ENCODE measurements around the gene ASTN2. TPM values are rescaled to one million over a fixed set of nuclear protein-coding genes. Genes with fewer than 3 reads are reported as not detected.

ASTN2 gene
- total RNA-seq, 2 donors from 2014 or later: 16.8 to 31.3 TPM

DNA sequence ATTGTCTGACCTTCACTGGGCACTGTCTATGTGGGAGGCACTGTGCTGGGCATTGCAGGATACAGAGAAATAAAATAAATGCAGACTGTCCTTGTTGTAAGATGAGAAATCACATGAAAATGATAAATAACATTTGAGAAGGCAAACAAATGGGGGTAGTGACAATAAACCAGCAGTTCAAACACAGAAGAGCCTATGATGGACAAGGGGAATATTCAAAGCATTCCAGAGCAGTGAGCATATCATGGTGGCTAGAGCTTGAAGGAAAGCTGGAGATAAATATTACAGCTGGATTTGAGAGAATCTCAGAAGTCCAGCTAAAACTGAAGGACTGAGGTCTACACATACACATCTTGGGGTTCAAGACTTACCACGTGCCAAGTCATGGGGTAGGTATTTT lies 209.9 kb downstream of the ASTN2 start:
- intact Hi-C loops (cut with DNase I): no loop called here
- ATAC-seq: no peak

DNA sequence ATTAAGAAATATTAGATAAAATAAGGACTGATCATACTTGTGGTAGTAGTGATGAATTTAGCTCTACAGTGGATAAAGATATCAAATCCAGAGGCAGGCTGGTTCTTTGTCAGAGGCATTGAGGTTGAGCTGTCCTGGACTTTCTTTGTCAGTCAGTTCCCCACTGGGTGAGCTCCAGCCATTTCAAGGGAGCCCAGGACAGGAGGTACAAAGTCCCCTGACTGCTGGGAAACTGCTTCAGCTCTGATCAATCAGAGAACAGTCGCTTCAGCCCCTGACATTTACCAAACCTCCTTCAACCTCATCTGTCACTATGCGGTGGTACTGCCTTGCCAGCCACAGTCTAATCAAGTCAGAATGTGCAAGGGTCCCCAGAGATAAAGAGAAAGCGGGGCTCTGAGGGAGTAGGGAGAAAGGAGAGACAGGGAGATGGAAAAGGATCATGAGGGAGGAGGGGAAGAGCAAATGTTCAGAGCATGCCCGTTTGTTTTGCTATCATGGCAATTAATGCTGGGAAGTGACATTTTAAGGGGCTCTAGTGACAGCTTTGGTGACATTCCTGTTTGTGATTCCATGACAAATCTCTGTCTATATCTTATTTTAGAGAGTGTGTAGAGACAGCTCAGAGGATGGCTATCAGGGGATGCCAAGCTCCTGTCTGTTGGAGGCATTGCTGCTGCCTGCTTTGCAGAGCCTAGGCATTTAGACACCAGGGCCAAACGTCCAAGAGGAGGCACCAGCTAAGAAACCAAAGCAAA lies 223.2 kb downstream of the ASTN2 start:
- DNase-seq: no peak
- intact Hi-C loops (cut with DNase I): no loop called here
- ATAC-seq: no peak

More for the DNA sequence above, 209.9 kb downstream of the ASTN2 start:
- no peak for DNase-seq

DNA sequence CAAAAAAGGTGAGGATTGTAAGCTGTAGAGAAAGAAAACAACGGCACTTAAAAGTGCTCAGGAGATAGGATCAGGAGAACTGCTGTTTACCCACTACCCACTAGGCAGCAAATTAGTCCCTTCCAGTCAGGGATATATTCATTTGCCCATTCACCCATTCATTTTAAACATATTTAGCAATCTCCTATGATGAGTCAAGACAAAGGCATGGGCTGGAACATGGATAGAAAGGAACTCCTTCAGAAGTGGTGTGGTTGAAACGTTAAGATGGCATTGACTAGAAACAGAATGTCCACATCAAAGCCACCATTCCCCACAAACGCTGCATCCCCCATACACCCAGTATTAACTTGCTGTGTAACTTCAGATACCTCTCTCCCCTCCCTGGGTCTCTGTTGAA lies 225.7 kb downstream of the ASTN2 start:
- ATAC-seq (no peak), DNase-seq (no peak)
- intact Hi-C loops (cut with DNase I): no loop called here

DNA sequence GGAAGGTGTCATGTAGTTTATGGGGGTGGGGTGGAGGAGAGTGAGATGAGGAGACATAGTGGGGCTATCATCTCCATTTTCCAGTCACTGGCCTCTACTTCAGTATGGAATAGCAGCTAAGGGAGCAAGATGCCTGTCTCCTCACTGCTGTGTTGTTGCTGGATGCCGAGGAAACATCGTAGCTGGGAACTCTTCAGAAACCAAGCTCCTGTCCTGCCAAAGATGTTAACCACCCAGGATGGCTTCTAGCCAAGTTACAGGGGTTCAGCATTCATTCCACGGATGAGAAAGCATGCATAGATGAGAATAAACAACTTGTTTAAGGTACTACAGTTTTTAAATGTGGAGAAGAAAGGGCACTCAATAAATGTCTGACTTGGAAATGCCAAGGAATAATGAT lies 226.5 kb downstream of the ASTN2 start:
- no peak for ATAC-seq
- intact Hi-C loops (cut with DNase I): no loop called here
- DNase-seq: no peak

DNA sequence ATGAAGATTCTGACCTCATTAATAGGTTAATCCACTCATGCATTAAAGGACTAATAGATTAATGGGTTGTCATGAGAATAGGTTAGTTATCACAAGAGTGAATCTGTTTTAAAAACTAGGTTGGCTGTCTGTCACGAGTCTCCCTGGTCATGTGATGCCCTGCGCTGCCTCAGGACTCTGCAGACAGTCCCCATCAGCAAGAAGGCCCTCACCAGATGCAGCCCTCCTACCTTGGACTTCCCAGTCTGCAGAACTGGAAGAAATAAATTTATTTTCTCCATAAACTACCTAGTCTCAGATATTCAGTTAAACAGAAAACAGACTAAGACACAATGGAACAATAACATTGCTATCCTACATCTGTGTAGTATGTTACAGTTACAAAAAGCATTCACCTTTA lies 227.4 kb downstream of the ASTN2 start:
- DNase-seq (no peak), ATAC-seq (no peak)
- intact Hi-C loops (cut with DNase I): no loop called here

DNA sequence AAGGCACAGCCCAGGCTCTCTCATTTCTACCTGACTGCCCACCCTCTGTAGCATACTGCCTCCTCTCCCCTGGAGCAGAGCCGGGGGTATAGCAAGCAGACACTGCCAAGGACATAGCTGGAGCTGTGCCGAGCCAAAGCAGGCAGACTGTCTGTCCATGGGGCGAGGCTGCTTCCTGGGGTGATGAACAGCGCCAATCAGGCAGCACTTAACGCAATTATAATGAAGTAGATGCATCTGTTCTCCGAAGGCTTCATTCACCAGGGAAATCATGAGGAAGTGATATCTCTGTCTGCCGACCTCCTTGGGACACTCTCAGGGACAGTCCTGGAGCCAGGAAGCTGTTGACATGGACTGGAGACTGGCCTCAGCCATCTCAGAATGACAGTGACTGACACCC lies 230.7 kb downstream of the ASTN2 start:
- DNase-seq (peak; percentile 26), ATAC-seq (no peak)
- intact Hi-C loops (cut with DNase I): no loop called here

DNA sequence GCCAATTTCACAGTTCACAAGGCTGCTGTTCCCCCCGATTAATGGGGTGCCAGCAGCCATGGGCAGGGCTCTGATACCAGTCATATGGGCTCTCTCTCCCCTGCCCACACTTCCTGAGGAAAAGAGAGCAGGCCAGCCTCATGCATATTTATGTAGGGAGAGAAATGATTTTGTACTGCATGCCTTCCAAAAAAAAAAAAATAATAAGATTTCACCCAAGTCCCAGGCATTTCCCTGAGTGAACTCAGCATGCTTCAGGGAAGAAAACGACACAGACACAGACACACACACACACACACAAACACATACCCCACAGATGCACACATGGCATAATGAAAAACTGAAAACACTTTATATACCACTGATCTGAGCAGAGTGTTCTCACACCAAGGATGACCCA lies 232.8 kb downstream of the ASTN2 start:
- ATAC-seq (no peak), DNase-seq (no peak)
- intact Hi-C loops (cut with DNase I): no loop called here

DNA sequence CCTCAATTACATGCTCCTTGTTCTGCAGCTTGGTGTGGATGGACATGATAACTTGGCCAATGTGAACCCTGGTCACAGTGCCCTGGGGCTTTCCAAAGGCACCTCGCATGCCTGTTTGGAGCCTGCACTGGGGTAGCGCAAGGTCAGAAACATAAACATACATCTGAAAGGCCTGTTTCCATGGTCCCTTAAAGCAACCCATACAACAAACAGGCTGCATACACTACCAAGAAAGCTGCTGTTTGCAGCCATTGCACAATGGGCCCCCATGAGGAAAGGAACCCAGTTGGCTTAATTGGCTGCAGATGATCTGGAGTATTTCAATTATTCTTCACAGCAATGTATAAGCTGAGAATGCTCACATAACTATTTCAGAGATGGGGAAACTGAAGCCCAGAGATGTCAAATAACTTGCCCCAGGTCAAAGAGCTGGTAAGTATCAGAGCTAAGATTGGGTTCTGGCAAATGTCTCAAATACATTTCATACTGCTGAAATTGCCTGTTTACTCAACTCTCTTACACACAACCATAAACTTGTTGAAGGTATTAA lies 233.9 kb downstream of the ASTN2 start:
- intact Hi-C loops (cut with DNase I): no loop called here

DNA sequence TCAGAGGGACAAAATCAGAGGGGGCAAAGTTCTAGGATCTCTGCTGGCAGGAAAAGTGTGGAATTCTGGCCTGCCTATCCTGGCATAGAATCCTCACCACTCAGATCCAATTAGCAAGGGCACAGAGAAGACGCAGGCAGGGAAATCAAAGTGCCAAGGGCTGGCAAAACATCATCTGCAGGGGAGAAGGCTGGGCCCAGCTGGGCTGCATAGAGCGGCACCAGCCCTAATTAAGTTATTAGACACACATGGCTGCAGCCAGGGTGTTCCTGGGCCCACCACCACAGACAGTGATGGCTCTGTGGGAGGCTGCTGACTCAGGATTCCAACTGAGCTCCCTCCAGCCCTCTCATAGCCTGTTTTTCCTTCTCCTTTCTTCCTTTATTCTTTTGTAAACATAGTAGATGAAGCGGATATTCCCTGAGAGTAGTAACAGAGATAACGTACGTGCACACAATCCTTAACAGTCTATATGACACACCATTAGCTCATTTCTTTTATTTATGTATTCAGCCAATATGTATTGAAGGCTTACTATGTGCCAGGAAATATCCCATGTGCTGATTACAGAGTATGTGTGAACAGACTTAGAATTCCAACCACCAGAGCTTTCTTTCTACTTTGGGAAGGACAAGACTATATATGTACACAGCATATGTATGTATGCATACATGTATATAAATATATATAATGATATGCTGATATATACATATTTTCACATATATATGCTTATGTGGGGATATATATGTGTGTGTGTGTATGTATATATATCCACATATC lies 236.1 kb downstream of the ASTN2 start:
- ATAC-seq (no peak), DNase-seq (no peak)
- intact Hi-C loops (cut with DNase I): no loop called here

More for the DNA sequence above, 233.9 kb downstream of the ASTN2 start:
- no peak for ATAC-seq
- no peak for DNase-seq

DNA sequence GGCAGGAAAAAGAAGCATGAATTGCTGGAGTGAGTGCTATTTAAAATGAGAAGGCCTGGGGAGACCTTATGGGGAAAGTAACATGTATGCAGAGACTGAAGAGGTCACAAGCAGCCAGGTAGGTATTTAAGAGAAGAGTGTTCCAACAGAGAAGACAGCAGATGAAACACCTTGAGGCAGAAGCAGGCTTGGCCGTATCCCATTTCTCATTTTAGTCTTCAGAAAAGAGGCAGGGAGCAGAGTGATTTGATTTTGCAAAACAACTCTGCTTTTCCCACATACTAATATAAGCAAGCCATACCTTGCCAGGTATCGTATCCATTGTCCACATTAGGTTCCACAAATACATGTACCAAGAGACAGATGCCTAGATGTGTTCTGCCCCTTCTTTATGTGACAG lies 244.3 kb downstream of the ASTN2 start:
- no peak for ATAC-seq

DNA sequence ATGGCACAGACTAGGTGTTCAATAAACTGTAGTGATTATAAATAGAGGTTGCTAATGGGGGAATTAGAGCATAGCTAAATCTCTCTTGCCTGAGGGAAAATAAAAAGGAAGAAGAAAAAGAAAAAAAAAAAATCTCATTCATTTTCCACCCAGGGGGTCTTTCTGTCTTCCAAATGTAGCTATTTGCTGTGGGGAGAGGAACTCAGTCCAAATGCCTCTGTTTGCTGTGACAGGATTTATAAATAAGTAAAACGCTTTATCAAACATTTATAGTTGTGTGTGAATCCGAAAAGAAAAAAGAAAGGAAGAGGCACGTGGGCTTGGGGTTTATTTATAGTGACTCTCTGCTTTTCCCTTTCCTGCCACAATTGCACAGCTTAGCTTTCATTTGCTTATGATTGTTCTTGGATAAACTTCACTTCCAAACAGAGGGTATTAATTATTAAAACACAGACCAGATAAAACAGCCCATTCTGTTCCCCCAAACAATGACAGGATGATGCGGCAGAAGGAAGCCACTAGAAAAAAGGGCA lies 245.7 kb downstream of the ASTN2 start:
- intact Hi-C loops (cut with DNase I): no loop called here
- ATAC-seq: no peak
- no peak for DNase-seq

More for the DNA sequence above, 244.3 kb downstream of the ASTN2 start:
- DNase-seq: no peak
- intact Hi-C loops (cut with DNase I): no loop called here

DNA sequence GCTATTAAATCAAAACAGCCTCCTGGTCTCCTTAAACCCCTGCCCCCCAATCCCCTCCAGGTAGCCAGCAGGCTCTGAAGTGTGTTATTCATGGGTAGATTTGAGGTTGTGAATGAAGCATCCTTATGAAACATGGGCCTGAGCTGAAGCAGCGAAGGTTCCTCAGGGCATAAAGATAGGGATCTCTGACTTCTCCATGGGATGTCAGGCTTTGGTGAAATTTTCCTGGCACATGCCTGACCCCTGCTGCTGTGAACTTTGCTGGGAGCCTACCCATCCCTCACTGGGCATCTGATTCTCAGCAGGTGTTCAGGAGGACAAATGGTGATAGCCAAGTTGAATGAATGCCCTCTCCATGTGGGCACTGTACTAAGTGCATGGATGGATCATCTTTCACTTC lies 250.3 kb downstream of the ASTN2 start:
- intact Hi-C loops (cut with DNase I): loop anchor here in 1 of 2 donors (5.0 kb wide), 1 partner anchor 248 kb away; no protein-coding TSS in a partner anchor
- ATAC-seq (no peak), DNase-seq (no peak)

DNA sequence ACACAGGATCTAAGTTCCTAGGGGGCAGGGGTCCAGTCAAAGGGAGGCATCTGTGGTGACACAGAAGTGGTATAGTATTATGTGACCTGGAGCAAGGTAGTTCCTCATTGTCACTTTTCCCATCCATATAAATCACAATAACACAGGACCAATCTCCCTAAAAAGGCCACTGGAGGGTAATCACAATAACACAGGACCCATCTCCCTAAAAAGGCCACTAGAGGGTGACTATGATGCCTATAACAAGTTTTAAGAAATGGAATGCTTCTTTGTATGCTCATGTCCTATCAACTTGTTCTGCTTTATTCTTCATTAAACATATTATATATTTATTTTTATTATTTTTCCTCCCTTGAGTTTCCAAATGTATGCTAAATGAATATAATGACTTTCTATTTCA lies 254.6 kb downstream of the ASTN2 start:
- intact Hi-C loops (cut with DNase I): loop anchor here in 1 of 2 donors (5.0 kb wide), 1 partner anchor 252 kb away; no protein-coding TSS in a partner anchor
- DNase-seq: no peak
- ATAC-seq: no peak

DNA sequence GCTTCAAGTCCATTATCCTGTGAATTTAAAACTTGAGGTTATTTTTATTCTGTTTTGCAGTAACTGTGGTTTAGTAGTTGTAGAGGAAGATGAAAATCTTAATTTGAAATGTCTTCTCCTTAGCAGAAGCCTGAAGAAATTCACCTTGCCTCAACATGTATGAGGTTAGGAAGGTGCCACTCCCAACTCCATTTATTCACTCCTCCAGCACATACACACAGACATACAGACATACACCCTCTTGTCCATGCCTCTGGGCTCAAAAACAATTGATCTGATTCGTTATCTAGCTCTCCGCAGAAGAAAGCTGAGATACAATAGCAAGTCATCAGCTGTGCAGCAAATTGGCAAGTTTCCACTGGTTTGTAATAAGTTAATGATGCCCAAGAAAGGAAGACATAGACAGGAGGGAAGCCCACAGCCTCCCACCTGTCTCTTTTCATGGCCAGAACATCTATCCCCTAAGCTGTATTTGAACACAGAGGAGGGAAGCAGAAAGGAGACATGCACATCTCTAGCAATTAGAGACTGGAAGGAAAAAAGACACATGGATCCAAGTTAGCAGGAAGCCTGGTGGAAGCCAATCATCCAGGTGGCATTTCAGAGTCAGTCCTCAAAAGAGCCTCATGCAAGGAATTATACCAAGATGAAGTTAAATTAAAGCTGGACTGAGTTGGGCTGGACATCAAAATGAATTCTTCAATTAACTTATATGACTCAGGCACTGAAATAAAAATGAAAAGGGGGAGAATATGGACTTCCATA lies 257.9 kb downstream of the ASTN2 start:
- intact Hi-C loops (cut with DNase I): no loop called here
- no peak for ATAC-seq
- DNase-seq: no peak

DNA sequence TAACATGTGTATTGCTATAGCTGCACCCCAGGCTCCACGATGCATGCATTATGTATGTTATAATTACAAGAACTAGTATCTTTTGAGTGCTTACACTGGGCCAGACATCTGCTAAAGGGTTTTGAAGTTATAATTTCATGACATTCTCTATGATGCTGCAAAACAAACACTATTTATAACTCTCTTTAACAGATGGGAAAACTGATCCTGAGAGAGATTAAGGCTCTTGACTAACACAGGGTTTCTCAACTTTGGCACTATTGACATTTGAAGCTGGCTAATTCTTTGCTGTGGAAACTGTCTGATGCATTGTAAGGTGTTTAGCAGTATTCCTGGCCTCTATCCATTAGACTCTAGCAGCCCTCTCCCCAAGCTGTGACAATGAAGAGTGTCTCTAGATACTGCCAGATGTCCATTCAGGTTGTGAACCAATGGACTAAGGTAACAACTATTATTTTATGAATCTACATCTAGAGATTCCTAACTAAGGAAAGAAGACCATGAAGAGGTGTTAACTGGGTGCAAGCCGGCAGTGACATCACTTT lies 258.6 kb downstream of the ASTN2 start:
- intact Hi-C loops (cut with DNase I): no loop called here
- DNase-seq: no peak
- ATAC-seq: no peak

DNA sequence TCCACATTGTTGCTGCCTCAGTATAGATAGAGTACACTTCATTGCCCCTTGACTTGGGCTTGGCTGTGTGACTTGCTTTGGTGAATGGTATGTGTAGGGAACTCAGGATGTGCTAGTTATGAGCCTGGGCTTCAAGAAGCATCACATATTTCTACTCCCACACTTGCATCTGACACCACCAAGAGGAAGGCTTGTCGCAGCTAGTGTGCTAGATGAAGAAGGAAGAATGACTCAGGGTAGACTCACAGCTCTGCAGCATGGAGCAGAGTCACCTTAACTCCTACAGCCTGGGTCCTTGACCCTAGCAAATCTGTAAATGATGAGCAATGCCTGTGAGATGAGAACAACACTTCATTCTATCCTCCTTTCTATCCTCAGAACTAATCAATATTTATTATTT lies 261.8 kb downstream of the ASTN2 start:
- intact Hi-C loops (cut with DNase I): no loop called here
- DNase-seq (no peak), ATAC-seq (no peak)

DNA sequence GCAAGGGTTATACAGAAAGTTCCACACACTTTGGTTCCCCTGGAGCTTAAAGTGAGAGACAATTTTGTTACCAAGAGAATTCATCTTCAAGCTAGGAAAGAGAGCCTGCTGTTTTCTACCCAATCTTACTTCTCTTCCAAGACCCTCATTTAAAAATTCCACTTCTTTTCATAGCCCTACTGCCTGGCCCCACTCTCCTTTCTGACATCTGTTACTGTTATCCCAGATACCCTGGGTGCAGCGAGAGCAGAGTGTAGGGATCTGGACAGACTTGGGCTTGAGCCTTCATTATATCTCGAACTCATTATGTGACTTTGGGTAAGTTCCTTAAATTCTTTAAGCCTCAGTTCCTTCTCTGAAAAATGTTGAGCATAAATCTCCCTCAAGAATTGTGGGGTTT lies 263.1 kb downstream of the ASTN2 start:
- DNase-seq: no peak
- no peak for ATAC-seq
- intact Hi-C loops (cut with DNase I): no loop called here

DNA sequence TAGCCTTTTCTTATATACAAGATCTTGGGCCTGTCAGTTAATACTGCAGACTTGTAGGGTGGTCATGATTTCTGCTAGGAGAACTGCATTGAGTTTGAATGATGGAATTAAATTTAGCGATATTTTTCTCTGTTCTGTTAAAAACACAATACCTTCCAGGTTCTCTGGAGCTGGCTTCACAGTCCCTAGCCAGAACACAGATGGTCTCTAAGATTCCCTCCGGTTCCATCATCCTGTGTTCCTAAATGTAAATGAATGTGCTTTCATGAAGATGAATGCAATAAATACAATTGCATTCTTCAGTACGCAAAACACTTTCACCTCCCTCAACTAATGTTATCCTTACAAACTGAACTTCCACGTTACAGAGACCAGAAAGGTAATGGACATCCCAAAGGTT lies 264.9 kb downstream of the ASTN2 start:
- no peak for DNase-seq
- intact Hi-C loops (cut with DNase I): no loop called here
- ATAC-seq: no peak

DNA sequence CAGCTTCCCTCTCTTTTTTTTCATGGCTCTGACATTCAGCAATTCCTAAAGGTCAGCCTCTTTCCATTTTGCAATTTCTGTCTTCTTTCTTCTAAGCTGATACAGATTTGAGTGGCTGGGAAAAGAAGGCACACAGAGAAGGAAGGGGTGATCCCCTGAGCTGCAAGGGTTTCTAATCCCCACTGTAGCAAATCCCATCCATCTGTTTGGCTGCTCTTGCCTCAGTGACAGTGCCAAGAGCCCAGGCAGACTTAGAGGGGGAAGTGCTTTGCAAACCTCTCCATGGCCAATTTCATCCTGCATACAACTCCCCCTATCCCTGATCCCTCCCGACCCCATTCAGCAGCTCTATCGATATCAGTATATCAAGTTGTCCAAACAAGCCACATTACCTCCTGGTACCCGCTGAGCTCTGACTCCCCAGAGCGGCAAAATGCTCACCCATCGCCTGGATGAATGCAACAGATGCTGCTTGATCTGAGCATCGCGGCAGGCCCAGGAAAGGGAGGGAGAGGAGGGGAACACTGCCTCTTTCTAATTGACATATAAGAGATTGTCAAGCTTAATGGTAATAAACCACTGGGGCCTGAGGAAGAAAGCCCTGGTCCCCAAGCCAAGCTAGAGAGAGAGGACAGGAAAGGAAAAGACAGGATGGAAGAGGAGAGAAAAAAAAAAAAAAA lies 268.9 kb downstream of the ASTN2 start:
- intact Hi-C loops (cut with DNase I): no loop called here
- DNase-seq (no peak), ATAC-seq (no peak)

All from left cardiac atrium (tissue), 4 donors.